ENCODE data around the gene RABL3. TPM values are rescaled to one million over a fixed set of nuclear protein-coding genes. Genes with fewer than 3 reads are reported as not detected.

Gene RABL3
- total RNA-seq, 1 donor from 2014 or later, result 25.0 TPM

GRCh38 chr3:120637851-120638559 is 104.3 kb downstream of the RABL3 start:
- no peak overlapping the region for H3K4me3 ChIP-seq
- H3K36me3 Mint-ChIP-seq, result no peaks in the 10 kb centered on the region
- H3K4me1 ChIP-seq, result no peaks in the 10 kb centered on the region
- H3K9me3 ChIP-seq (ENCODE audit: low read depth), result no peaks in the 10 kb centered on the region
- H3K27ac Mint-ChIP-seq, result no peak overlapping the region
- H3K9ac ChIP-seq, result no peak overlapping the region
- TF ChIP-seq CTCF (IDR thresholded peaks at IDR 0.05), result no peak
- no peak for TF ChIP-seq EZH2phosphoT487 (IDR thresholded peaks at IDR 0.05)
- TF ChIP-seq EZH2 (IDR thresholded peaks at IDR 0.05), result no peak
- no peak for DNase-seq (ENCODE audit: low spot score)
- H3F3A ChIP-seq (ENCODE audit: low read depth), result no peaks in the 10 kb centered on the region
- H3K9me3 Mint-ChIP-seq, result no peaks in the 10 kb centered on the region
- H3K79me2 ChIP-seq (ENCODE audit: low read depth), result no peaks in the 10 kb centered on the region
- no peaks in the 10 kb centered on the region for H3K27me3 ChIP-seq
- peaks cover 15% of the 10 kb centered on the region for H3K4me1 Mint-ChIP-seq
- no peak overlapping the region for H3K27ac ChIP-seq
- no peaks in the 10 kb centered on the region for H4K20me1 ChIP-seq (ENCODE audit: low read depth)
- H3K36me3 ChIP-seq, result no peaks in the 10 kb centered on the region
- H3K4me2 ChIP-seq, result no peak overlapping the region
- H2AFZ ChIP-seq (replicated peaks), result peak overlapping the region; percentile 69
- no peak overlapping the region for H3K4me3 Mint-ChIP-seq
- H3K27me3 Mint-ChIP-seq (ENCODE audit: insufficient read depth, low read depth), result no peaks in the 10 kb centered on the region

- Histone ChIP-seq H3K4me1 (no peaks in the 10 kb centered on the region), H3K4me2 (no peak overlapping the region), H3K27ac (no peak overlapping the region), H3K9ac (no peak overlapping the region), H3K27me3 (no peaks in the 10 kb centered on the region), H3K36me3 (no peaks in the 10 kb centered on the region), H3K4me3 (no peak overlapping the region), H2AFZ (replicated peaks) (no peak overlapping the region), H3K9me3 (ENCODE audit: low read depth) (no peaks in the 10 kb centered on the region), H3F3A (ENCODE audit: low read depth) (no peaks in the 10 kb centered on the region), H4K20me1 (ENCODE audit: low read depth) (no peaks in the 10 kb centered on the region), H3K79me2 (ENCODE audit: low read depth) (no peaks in the 10 kb centered on the region)
- TF ChIP-seq CTCF (IDR thresholded peaks at IDR 0.05) (no peak), EZH2 (IDR thresholded peaks at IDR 0.05) (no peak), EZH2phosphoT487 (IDR thresholded peaks at IDR 0.05) (no peak)
- H3K4me1 Mint-ChIP-seq, result peaks cover 17% of the 10 kb centered on the region
- no peak overlapping the region for H3K4me3 Mint-ChIP-seq
- H3K9me3 Mint-ChIP-seq, result no peaks in the 10 kb centered on the region
- no peak for DNase-seq (ENCODE audit: low spot score)
- no peak overlapping the region for H3K27ac Mint-ChIP-seq
- no peaks in the 10 kb centered on the region for H3K36me3 Mint-ChIP-seq
- no peaks in the 10 kb centered on the region for H3K27me3 Mint-ChIP-seq (ENCODE audit: insufficient read depth, low read depth)
These were observed 105.4 kb downstream of the RABL3 start for GRCh38 chr3:120636795-120637401.

Small RNA genes lying within 50 kb of the gene (small RNA-seq; reads per million reads assigned to genes)
- gene MTCO1P29, result not detected
- gene MTCO2P29, result not detected

Other genes with a start within 250 kb of the RABL3 start
- 132 and 172 TPM in 2 replicates for gene NDUFB4, start 146.2 kb downstream of the RABL3 start, total RNA-seq (ENCODE audit: low replicate concordance)
- 0.28 TPM in 1 of 2 replicates, not detected in the other for gene HGD, start 60.3 kb downstream of the RABL3 start, total RNA-seq (ENCODE audit: low replicate concordance)
- 42.2 and 78.2 TPM in 2 replicates for gene GTF2E1, start 228 bp upstream of the RABL3 start, total RNA-seq (ENCODE audit: low replicate concordance)
- gene STXBP5L, start 165.7 kb upstream of the RABL3 start, total RNA-seq (ENCODE audit: low replicate concordance), result 2.3 and 4.8 TPM in 2 replicates

All from neural progenitor cell (in vitro differentiated cells).